ENCODE measurements around the gene AP2S1.
"Not testable (repeated sequence)": the region's sequence is repeated elsewhere in the genome, so short reads cannot be mapped to it uniquely, and the experiment has no call there.

AP2S1 gene

GRCh38 chr19:46875657-46876056 is 25.0 kb upstream of the AP2S1 start:
- TF ChIP-seq CTCF (IDR thresholded peaks at IDR 0.05; ENCODE audit: low read depth, low read length, poor library complexity, severe bottlenecking) (no peak), EZH2phosphoT487 (IDR thresholded peaks at IDR 0.05; ENCODE audit: borderline replicate concordance, low read length) (no peak)
- Histone ChIP-seq H3K4me3 (ENCODE audit: low read length) (no peak overlapping the region), H3K4me1 (ENCODE audit: control insufficient read depth, low read length) (no peaks in the 10 kb centered on the region), H3K4me2 (ENCODE audit: low read length) (no peak overlapping the region), H3K9me3 (ENCODE audit: control insufficient read depth, insufficient read depth, low read length) (no peaks in the 10 kb centered on the region), H4K20me1 (ENCODE audit: control insufficient read depth, insufficient read depth, low read depth, low read length) (peaks cover 4% of the 10 kb centered on the region; the same call in 1 of the 2 replicates), H3F3A (ENCODE audit: control insufficient read depth, insufficient read depth) (no peaks in the 10 kb centered on the region), H3K79me2 (ENCODE audit: control insufficient read depth, low read length) (peaks cover 78% of the 10 kb centered on the region), H3K36me3 (ENCODE audit: control insufficient read depth, low read length) (peaks cover 8% of the 10 kb centered on the region; the same call in 1 of the 2 replicates), H3K27me3 (ENCODE audit: control insufficient read depth, low read length) (no peaks in the 10 kb centered on the region), H3K9me2 (replicated peaks; ENCODE audit: control insufficient read depth, low read length) (no peaks in the 10 kb centered on the region), H3K27ac (ENCODE audit: low read depth, low read length) (no peak overlapping the region)

- peaks cover 3% of the 10 kb centered on the region; the same call in 1 of the 2 replicates for H3K4me1 ChIP-seq (ENCODE audit: control insufficient read depth, low read length)
- no peak overlapping the region for H3K27ac ChIP-seq (ENCODE audit: low read depth, low read length)
Observed at GRCh38 chr19:46875234-46875633, 24.6 kb upstream of the AP2S1 start.

GRCh38 chr19:46872967-46873366 is 22.3 kb upstream of the AP2S1 start:
- TF ChIP-seq EZH2phosphoT487 (IDR thresholded peaks at IDR 0.05; ENCODE audit: borderline replicate concordance, low read length) = no peak
- no peak for TF ChIP-seq CTCF (IDR thresholded peaks at IDR 0.05; ENCODE audit: low read depth, low read length, poor library complexity, severe bottlenecking)
- Histone ChIP-seq H4K20me1 (ENCODE audit: control insufficient read depth, insufficient read depth, low read depth, low read length) (peaks cover 8% of the 10 kb centered on the region; the same call in 1 of the 2 replicates), H3K9me3 (ENCODE audit: control insufficient read depth, insufficient read depth, low read length) (no peaks in the 10 kb centered on the region), H3K79me2 (ENCODE audit: control insufficient read depth, low read length) (peaks cover 85% of the 10 kb centered on the region), H3K27ac (ENCODE audit: low read depth, low read length) (no peak overlapping the region), H3K4me3 (ENCODE audit: low read length) (no peak overlapping the region), H3K9me2 (replicated peaks; ENCODE audit: control insufficient read depth, low read length) (no peaks in the 10 kb centered on the region), H3K27me3 (ENCODE audit: control insufficient read depth, low read length) (no peaks in the 10 kb centered on the region), H3K4me2 (ENCODE audit: low read length) (no peak overlapping the region), H3K36me3 (ENCODE audit: control insufficient read depth, low read length) (peaks cover 6% of the 10 kb centered on the region; the same call in 1 of the 2 replicates), H3F3A (ENCODE audit: control insufficient read depth, insufficient read depth) (no peaks in the 10 kb centered on the region), H3K4me1 (ENCODE audit: control insufficient read depth, low read length) (peaks cover 19% of the 10 kb centered on the region)

More at GRCh38 chr19:46875234-46875633, 24.6 kb upstream of the AP2S1 start:
- no peaks in the 10 kb centered on the region for H3K9me2 ChIP-seq (replicated peaks; ENCODE audit: control insufficient read depth, low read length)
- H3K36me3 ChIP-seq (ENCODE audit: control insufficient read depth, low read length) = peaks cover 8% of the 10 kb centered on the region; the same call in 1 of the 2 replicates
- H3K4me3 ChIP-seq (ENCODE audit: low read length) = no peak overlapping the region
- no peak overlapping the region for H3K4me2 ChIP-seq (ENCODE audit: low read length)
- no peaks in the 10 kb centered on the region for H3K27me3 ChIP-seq (ENCODE audit: control insufficient read depth, low read length)
- no peak for TF ChIP-seq CTCF (IDR thresholded peaks at IDR 0.05; ENCODE audit: low read depth, low read length, poor library complexity, severe bottlenecking)
- TF ChIP-seq EZH2phosphoT487 (IDR thresholded peaks at IDR 0.05; ENCODE audit: borderline replicate concordance, low read length) = no peak
- H4K20me1 ChIP-seq (ENCODE audit: control insufficient read depth, insufficient read depth, low read depth, low read length) = peaks cover 4% of the 10 kb centered on the region; the same call in 1 of the 2 replicates
- peaks cover 80% of the 10 kb centered on the region for H3K79me2 ChIP-seq (ENCODE audit: control insufficient read depth, low read length)
- no peaks in the 10 kb centered on the region for H3F3A ChIP-seq (ENCODE audit: control insufficient read depth, insufficient read depth)
- no peaks in the 10 kb centered on the region for H3K9me3 ChIP-seq (ENCODE audit: control insufficient read depth, insufficient read depth, low read length)

- peaks cover 37% of the 10 kb centered on the region for H3K4me1 ChIP-seq (ENCODE audit: control insufficient read depth, low read length)
- not testable (repeated sequence) for H3K4me3 ChIP-seq (ENCODE audit: low read length); H3K9me3 ChIP-seq (ENCODE audit: control insufficient read depth, insufficient read depth, low read length); H3F3A ChIP-seq (ENCODE audit: control insufficient read depth, insufficient read depth); H3K36me3 ChIP-seq (ENCODE audit: control insufficient read depth, low read length); H3K27ac ChIP-seq (ENCODE audit: low read depth, low read length); H3K27me3 ChIP-seq (ENCODE audit: control insufficient read depth, low read length); H3K9me2 ChIP-seq (replicated peaks; ENCODE audit: control insufficient read depth, low read length); H3K4me2 ChIP-seq (ENCODE audit: low read length)
- H4K20me1 ChIP-seq (ENCODE audit: control insufficient read depth, insufficient read depth, low read depth, low read length) = peaks cover 12% of the 10 kb centered on the region; the same call in 1 of the 2 replicates
- peaks cover 95% of the 10 kb centered on the region for H3K79me2 ChIP-seq (ENCODE audit: control insufficient read depth, low read length)
Observed at GRCh38 chr19:46871173-46871572, 20.5 kb upstream of the AP2S1 start.

Data from DOHH2 (cell line).